ENCODE results near the gene OR1J1.

OR1J1 gene

DNA sequence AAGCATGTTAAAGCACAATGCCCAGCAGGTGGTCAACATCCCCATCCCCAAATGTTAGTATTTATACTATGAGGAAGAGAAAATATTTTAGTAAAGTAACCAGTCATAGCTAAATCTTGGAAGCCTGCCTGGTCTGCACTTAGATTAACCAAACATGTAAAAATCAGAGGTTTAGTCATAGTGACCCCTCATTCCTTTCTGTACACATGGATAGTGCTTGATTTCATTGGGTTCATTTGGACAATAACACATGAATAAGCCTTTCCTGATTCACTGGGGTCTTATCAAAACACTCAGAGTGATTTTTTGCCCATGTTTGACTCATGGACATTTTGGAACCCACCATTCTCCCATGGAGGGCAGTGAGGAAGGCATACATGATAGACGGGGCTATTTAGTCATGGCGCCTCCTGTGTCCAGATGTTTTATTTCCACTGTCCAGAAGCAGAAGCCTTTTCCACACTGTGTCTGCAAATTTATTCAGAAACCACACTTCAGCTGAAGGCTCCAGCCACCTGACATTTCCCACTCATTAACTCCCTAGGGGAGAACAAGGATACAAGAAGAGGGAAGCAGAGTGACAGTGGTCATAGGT is 32.5 kb downstream of the OR1J1 start:
- no peak for DNase-seq (ENCODE audit: low spot score)

DNA sequence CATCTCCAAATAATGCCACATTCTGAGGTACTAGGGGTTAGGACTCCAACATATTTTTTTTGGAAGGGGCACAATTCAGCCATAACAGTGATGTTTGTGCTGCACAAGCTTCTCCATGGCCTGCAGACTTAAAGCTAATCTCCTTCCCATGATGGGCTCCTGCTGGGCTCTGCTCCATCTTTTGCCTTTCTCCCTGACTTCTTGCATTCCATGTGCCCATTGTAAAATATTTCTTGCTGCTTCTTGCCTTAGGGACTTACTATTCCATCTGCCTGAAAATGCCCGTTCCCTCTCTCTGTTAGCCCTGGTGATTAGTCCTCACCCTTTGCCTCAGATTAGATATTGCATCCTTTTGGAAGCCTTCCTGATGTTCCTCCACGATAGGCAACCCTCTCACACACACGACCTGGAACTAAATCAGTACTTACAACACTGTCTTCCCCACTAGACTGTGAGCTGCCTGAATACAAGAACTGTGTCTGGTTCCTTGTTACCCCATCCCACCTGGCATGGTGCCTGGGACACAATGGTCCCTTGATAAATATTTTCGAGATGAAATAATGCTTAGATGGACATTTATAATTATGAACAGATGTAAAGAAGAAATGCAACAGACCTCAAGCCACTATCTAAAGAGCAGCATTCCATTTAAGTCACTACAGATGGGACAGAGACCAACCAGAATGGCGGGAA is 33.5 kb downstream of the OR1J1 start:
- DNase-seq (ENCODE audit: low spot score) = no peak

DNA sequence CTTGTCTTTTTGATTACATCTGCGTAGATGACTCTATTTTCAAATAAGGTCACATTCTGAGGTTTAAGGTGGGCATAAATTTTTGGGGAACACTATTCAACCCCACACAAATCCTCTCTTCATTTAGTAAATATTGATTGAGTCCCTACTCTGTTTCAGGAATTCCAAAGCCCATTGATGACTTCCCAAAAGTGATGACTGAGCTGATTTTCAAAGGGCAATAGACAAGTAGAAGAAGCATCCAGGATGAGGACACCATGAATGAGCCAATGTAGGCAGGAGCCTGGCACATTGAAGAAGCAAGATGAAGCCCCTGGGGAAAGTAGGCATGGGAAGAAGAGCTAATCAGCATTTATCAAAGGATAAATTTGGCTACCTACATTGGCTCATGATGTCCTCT is 35.2 kb downstream of the OR1J1 start:
- DNase-seq (ENCODE audit: low spot score) = no peak
